SK-N-SH treated with all-trans-retinoic acid at 6 μM for 48 hours (cell line): Measurements from ENCODE around the gene PEX13.

ENCODE experiments used
- ARNTL ChIP-seq: fragments of 450-650 bp; formaldehyde crosslinking; IDR thresholded peaks from 2 replicates; pipeline ENCODE4 v1.5.0; 2020; ENCODE audit warnings: low read depth, mild to moderate bottlenecking, moderate library complexity, borderline replicate concordance
- CSDC2 ChIP-seq: fragments of 250-450 bp; sonication (Bioruptor Pico); IDR thresholded peaks from 2 replicates; pipeline ENCODE4 v1.5.0; 2020; ENCODE audit warnings: mild to moderate bottlenecking, moderate library complexity
- ISL1 ChIP-seq: fragments of 250-450 bp; sonication (Bioruptor Pico); IDR thresholded peaks from 2 replicates; pipeline ENCODE4 v2.1.2; 2022; ENCODE audit warnings: mild to moderate bottlenecking, moderate library complexity
- OSR1 ChIP-seq: fragments of 250-450 bp; sonication (Bioruptor Pico); IDR thresholded peaks from 2 replicates; pipeline ENCODE4 v1.8.0; 2022; ENCODE audit warnings: moderate library complexity, mild to moderate bottlenecking, inconsistent platforms
- PPARA ChIP-seq: fragments of 250-450 bp; sonication (Bioruptor Pico); IDR thresholded peaks from 2 replicates; pipeline ENCODE4 v1.5.0; 2020; ENCODE audit warnings: mild to moderate bottlenecking, borderline replicate concordance
- RARB ChIP-seq: fragments of 250-450 bp; sonication (Bioruptor Pico); IDR thresholded peaks from 2 replicates; pipeline ENCODE4 v1.8.0; 2021; ENCODE audit warnings: mild to moderate bottlenecking, moderate library complexity
- SNAI2 ChIP-seq: fragments of 250-450 bp; sonication (Bioruptor Pico); IDR thresholded peaks from 2 replicates; pipeline ENCODE4 v1.5.0; 2020; ENCODE audit warnings: mild to moderate bottlenecking, moderate library complexity
- ZFP30 ChIP-seq: fragments of 450-650 bp; formaldehyde crosslinking; IDR thresholded peaks from 2 replicates; pipeline ENCODE4 v1.5.0; 2022; ENCODE audit warnings: mild to moderate bottlenecking, moderate library complexity
- ZNF565 ChIP-seq: fragments of 450-650 bp; formaldehyde crosslinking; conservative IDR thresholded peaks from 2 replicates; pipeline ENCODE4 v1.5.0; 2020; ENCODE audit warnings: low read depth, mild to moderate bottlenecking, moderate library complexity
- TF ChIP-seq, protein P1 (sequence below): fragments of 250-450 bp; sonication (Bioruptor Pico); IDR thresholded peaks from 2 replicates; pipeline ENCODE4 v1.8.0; 2021; ENCODE audit warnings: low read depth, mild to moderate bottlenecking, moderate library complexity, borderline replicate concordance
- TF ChIP-seq, protein P2 (sequence below): fragments of 250-450 bp; sonication (Bioruptor Pico); IDR thresholded peaks from 2 replicates; pipeline ENCODE4 v1.8.0; 2020; ENCODE audit warnings: mild to moderate bottlenecking, moderate library complexity, borderline replicate concordance
- TF ChIP-seq, protein P3 (sequence below): fragments of 250-450 bp; sonication (Bioruptor Pico); IDR thresholded peaks from 2 replicates; pipeline ENCODE4 v1.5.1; 2020; ENCODE audit warnings: low read depth, mild to moderate bottlenecking, moderate library complexity

DNA sequence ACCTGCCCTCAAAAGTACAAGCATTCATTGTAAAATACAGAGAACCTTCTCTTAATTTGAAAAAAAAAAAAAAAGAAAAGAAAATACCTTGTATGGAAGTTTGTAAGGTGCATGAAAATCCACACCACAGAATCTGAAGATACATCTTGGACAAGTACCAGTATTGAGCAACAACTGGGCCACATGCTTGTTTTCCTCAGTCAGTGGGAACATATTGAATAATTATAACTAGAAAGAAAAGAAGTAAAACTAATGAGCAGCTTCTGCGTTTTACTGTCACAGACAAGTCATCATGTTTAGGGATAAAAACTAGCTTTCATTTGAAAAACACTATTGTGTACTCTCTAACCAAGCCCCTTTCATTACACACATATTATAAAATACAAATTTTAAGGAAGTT lies 5.8 kb upstream of the PEX13 start:
- TF ChIP-seq, protein P1, sequence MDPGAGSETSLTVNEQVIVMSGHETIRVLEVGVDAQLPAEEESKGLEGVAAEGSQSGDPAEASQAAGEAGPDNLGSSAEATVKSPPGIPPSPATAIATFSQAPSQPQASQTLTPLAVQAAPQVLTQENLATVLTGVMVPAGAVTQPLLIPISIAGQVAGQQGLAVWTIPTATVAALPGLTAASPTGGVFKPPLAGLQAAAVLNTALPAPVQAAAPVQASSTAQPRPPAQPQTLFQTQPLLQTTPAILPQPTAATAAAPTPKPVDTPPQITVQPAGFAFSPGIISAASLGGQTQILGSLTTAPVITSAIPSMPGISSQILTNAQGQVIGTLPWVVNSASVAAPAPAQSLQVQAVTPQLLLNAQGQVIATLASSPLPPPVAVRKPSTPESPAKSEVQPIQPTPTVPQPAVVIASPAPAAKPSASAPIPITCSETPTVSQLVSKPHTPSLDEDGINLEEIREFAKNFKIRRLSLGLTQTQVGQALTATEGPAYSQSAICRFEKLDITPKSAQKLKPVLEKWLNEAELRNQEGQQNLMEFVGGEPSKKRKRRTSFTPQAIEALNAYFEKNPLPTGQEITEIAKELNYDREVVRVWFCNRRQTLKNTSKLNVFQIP: no peak
- TF ChIP-seq OSR1 (CRISPR knock-in tag) (no peak), CSDC2 (no peak), ISL1 (CRISPR knock-in tag) (no peak), SNAI2 (CRISPR knock-in tag) (no peak), PPARA (CRISPR knock-in tag) (no peak), ZNF565 (no peak), ZFP30 (CRISPR knock-in tag) (no peak), ARNTL (CRISPR knock-in tag) (no peak), RARB (CRISPR knock-in tag) (no peak)
- TF ChIP-seq, protein P2, sequence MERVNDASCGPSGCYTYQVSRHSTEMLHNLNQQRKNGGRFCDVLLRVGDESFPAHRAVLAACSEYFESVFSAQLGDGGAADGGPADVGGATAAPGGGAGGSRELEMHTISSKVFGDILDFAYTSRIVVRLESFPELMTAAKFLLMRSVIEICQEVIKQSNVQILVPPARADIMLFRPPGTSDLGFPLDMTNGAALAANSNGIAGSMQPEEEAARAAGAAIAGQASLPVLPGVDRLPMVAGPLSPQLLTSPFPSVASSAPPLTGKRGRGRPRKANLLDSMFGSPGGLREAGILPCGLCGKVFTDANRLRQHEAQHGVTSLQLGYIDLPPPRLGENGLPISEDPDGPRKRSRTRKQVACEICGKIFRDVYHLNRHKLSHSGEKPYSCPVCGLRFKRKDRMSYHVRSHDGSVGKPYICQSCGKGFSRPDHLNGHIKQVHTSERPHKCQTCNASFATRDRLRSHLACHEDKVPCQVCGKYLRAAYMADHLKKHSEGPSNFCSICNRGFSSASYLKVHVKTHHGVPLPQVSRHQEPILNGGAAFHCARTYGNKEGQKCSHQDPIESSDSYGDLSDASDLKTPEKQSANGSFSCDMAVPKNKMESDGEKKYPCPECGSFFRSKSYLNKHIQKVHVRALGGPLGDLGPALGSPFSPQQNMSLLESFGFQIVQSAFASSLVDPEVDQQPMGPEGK (CRISPR knock-in tag): no peak
- TF ChIP-seq, protein P3, sequence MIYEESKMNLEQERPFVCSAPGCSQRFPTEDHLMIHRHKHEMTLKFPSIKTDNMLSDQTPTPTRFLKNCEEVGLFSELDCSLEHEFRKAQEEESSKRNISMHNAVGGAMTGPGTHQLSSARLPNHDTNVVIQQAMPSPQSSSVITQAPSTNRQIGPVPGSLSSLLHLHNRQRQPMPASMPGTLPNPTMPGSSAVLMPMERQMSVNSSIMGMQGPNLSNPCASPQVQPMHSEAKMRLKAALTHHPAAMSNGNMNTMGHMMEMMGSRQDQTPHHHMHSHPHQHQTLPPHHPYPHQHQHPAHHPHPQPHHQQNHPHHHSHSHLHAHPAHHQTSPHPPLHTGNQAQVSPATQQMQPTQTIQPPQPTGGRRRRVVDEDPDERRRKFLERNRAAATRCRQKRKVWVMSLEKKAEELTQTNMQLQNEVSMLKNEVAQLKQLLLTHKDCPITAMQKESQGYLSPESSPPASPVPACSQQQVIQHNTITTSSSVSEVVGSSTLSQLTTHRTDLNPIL: no peak
